Measurements from ENCODE around the gene TSPAN32.

Gene TSPAN32

DNA sequence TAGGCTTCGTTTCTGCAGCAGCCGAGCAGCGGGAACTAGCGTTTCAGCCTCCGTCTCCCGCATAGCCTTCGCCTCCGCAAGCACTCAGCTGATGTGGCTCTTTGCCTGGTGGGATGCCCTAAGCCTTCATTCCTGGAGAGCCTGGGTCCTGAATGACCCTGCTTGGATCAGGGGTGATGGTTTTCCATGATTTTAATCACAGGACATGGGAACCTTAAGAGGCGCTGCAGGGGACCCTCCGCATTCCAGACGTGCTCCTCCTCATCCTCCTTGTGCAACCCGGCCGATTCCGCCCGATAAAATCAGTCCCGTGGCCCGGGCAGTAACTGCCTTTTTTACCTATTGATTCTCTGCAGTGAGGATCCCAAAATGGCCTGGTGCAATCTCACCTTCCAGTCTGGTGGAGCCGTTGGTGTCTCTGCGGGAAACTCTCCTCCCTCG lies 8.3 kb upstream of the TSPAN32 start:
- H3K79me2 ChIP-seq (ENCODE audit: low read length) = no peaks in the 10 kb centered on the region
- no peaks in the 10 kb centered on the region for H3K36me3 ChIP-seq (replicated peaks; ENCODE audit: low read depth, low read length)
- H3K9me3 ChIP-seq (ENCODE audit: insufficient read depth, low read length) = no peaks in the 10 kb centered on the region
- no peak for TF ChIP-seq EZH2phosphoT487 (IDR thresholded peaks at IDR 0.05; ENCODE audit: low read depth)
- TF ChIP-seq, protein P1, sequence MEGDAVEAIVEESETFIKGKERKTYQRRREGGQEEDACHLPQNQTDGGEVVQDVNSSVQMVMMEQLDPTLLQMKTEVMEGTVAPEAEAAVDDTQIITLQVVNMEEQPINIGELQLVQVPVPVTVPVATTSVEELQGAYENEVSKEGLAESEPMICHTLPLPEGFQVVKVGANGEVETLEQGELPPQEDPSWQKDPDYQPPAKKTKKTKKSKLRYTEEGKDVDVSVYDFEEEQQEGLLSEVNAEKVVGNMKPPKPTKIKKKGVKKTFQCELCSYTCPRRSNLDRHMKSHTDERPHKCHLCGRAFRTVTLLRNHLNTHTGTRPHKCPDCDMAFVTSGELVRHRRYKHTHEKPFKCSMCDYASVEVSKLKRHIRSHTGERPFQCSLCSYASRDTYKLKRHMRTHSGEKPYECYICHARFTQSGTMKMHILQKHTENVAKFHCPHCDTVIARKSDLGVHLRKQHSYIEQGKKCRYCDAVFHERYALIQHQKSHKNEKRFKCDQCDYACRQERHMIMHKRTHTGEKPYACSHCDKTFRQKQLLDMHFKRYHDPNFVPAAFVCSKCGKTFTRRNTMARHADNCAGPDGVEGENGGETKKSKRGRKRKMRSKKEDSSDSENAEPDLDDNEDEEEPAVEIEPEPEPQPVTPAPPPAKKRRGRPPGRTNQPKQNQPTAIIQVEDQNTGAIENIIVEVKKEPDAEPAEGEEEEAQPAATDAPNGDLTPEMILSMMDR (IDR thresholded peaks at IDR 0.05; ENCODE audit: low read depth, low read length) = no peak
- H3K4me1 ChIP-seq (ENCODE audit: low read length) = no peaks in the 10 kb centered on the region
- no peak overlapping the region for H2AFZ ChIP-seq (ENCODE audit: low read depth, low read length)
- H4K20me1 ChIP-seq (ENCODE audit: insufficient read depth, low read length) = no peaks in the 10 kb centered on the region
- no peak overlapping the region for H3K9ac ChIP-seq (ENCODE audit: low read length)
- no peak overlapping the region for H3K4me3 ChIP-seq (ENCODE audit: low read length)
- H3K27ac ChIP-seq (ENCODE audit: low read length) = no peak overlapping the region
- H3K4me2 ChIP-seq (ENCODE audit: low read length) = no peak overlapping the region
- 0 out of 2 replicates have a peak, but pooled peaks cover 5% of the 10 kb centered on the region for H3K27me3 ChIP-seq (ENCODE audit: low read depth, low read length)

DNA sequence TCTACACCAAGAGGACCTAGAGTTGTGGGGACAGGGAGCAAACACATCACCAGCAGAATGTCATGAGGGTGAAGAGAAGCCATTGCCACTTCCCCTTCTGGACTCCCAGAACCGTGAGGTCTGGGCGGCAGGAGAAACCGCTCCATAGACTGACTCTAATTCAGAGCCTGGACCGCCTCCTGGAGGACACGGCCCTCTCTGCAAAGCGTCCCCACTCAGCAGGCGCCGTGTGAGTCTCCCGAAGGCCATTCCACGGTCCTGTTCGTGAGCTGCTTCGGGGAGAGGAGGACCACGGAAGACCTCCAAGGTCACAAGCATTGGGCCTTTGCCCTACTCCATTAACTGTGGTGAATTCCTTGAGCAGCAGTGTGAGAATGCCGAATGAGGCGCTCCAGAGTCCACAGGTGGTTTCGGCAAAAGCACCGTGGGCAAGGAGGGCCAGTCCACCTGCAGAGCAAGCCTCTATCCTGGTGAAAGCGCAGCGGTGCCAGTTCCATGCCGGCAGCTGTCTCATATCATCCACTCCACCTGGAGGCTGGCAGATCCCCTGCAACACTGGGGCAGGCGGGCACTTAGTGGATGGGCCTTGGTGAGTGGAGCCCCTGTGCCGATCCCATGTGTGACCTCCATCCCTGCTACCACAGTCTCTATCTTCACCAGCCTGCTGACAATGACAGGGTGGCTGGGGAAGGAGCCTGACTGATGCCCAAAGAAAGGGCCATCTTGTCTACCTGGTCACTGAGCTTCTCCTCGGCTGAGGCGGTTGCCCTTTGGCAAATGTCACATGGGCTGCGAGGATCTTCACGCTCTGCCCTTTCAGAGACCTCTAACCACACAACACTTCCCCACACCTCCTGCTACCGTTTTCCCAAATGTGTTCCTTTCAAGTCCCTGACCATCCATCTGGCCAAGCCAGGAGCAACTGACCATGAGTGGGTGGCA lies 7.6 kb upstream of the TSPAN32 start:
- Histone ChIP-seq H3K4me1 (ENCODE audit: low read length) (no peaks in the 10 kb centered on the region), H3K27ac (ENCODE audit: low read length) (no peak overlapping the region), H3K27me3 (ENCODE audit: low read depth, low read length) (0 out of 2 replicates have a peak, but pooled peaks cover 5% of the 10 kb centered on the region), H3K4me2 (ENCODE audit: low read length) (no peak overlapping the region), H4K20me1 (ENCODE audit: insufficient read depth, low read length) (no peaks in the 10 kb centered on the region), H3K4me3 (ENCODE audit: low read length) (no peak overlapping the region), H2AFZ (ENCODE audit: low read depth, low read length) (no peak overlapping the region), H3K9ac (ENCODE audit: low read length) (no peak overlapping the region), H3K79me2 (ENCODE audit: low read length) (no peaks in the 10 kb centered on the region), H3K9me3 (ENCODE audit: insufficient read depth, low read length) (no peaks in the 10 kb centered on the region), H3K36me3 (replicated peaks; ENCODE audit: low read depth, low read length) (no peaks in the 10 kb centered on the region)
- no peak for TF ChIP-seq EZH2phosphoT487 (IDR thresholded peaks at IDR 0.05; ENCODE audit: low read depth)
- TF ChIP-seq, protein P1 (IDR thresholded peaks at IDR 0.05; ENCODE audit: low read depth, low read length) = no peak

DNA sequence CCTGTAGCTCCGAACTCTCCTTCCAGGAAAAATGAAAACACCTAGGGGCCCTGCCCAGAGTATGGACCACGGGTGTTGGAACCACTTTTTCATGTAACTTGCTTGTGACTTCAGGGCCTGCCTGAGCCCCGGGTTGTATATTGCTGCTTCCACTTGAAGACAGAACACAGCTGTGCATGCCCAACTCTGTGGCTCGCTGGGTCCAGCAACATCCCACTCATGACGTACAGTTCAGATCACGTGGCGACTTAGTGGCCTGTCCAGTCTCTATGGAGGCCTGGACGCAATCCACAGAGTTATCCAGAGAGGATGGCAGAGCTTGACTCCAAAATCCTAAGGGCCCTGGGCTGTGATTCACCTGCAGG lies 6.9 kb upstream of the TSPAN32 start:
- Histone ChIP-seq H3K27me3 (ENCODE audit: low read depth, low read length) (0 out of 2 replicates have a peak, but pooled peaks cover 5% of the 10 kb centered on the region), H3K9me3 (ENCODE audit: insufficient read depth, low read length) (no peaks in the 10 kb centered on the region), H3K9ac (ENCODE audit: low read length) (no peak overlapping the region), H2AFZ (ENCODE audit: low read depth, low read length) (no peak overlapping the region), H3K4me2 (ENCODE audit: low read length) (no peak overlapping the region), H3K36me3 (replicated peaks; ENCODE audit: low read depth, low read length) (no peaks in the 10 kb centered on the region), H3K79me2 (ENCODE audit: low read length) (no peaks in the 10 kb centered on the region), H3K27ac (ENCODE audit: low read length) (no peak overlapping the region), H4K20me1 (ENCODE audit: insufficient read depth, low read length) (no peaks in the 10 kb centered on the region), H3K4me3 (ENCODE audit: low read length) (no peak overlapping the region), H3K4me1 (ENCODE audit: low read length) (no peaks in the 10 kb centered on the region)
- no peak for TF ChIP-seq EZH2phosphoT487 (IDR thresholded peaks at IDR 0.05; ENCODE audit: low read depth)
- TF ChIP-seq, protein P1 (IDR thresholded peaks at IDR 0.05; ENCODE audit: low read depth, low read length) = no peak

Data from OCI-LY3 (cell line).